Nephron (organoid): ENCODE measurements around the gene KLHL21.

Experiments
- H3K27ac Mint-ChIP-seq, 3 experiments: 2 replicates each; pipeline ENCODE4 v1.8.0; 2020; ENCODE audit warnings: mixed read lengths in 3 of 3, mild to moderate bottlenecking in 2 of 3, moderate library complexity in 1 of 3
- H3K27me3 Mint-ChIP-seq: 2 replicates; pipeline ENCODE4 v1.8.0; 2021; ENCODE audit warnings: low read depth, mild to moderate bottlenecking, moderate library complexity, mixed read lengths
- H3K36me3 Mint-ChIP-seq: 2 replicates; pipeline ENCODE4 v1.8.0; 2020; ENCODE audit warnings: low read depth, mixed read lengths
- H3K4me1 Mint-ChIP-seq: 2 replicates; pipeline ENCODE4 v1.8.0; 2020; ENCODE audit warnings: mixed read lengths
- H3K4me3 Mint-ChIP-seq, 3 experiments: 2 replicates each; pipeline ENCODE4 v1.8.0; 2020; ENCODE audit warnings: mild to moderate bottlenecking in 3 of 3, mixed read lengths in 3 of 3, moderate library complexity in 2 of 3
- H3K9me3 Mint-ChIP-seq: 2 replicates; pipeline ENCODE4 v1.8.0; 2020; ENCODE audit warnings: mixed read lengths
- TF ChIP-seq, protein P1 (sequence below), 3 experiments: fragments of 200-600 bp; sonication (generic); IDR thresholded peaks; one replicate each; pipeline ENCODE4 v1.5.0; 2021; ENCODE audit warnings: antibody characterized with exemption in 3 of 3; ENCODE audit not compliant: unreplicated experiment in 3 of 3

The KLHL21 gene

DNA sequence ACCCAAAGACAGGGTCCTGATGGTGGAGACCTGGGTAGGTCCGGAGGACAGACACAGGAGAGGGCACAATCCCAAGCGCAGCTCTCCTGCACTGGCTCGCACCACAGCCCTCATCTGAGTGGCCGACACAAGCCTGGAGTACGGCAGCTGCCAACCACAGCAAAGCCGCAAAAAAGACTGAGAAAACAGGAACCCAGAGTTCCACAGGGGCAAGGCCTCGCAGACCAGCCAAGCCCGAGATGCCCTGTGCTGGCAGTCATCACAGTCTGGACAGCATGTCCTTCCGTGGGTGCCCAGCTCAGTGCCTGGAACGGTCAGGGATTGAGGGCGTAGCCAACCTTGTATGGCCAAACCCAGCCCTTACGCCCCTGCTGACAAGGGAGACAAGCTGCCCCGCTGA, 11.4 kb downstream of the KLHL21 start:
- Mint-ChIP-seq H3K27me3 (no peaks in the 10 kb centered on the region), H3K27ac (no peak overlapping the region), H3K36me3 (peaks cover 19% of the 10 kb centered on the region), H3K4me3 (no peak overlapping the region), H3K4me1 (peaks cover 6% of the 10 kb centered on the region), H3K9me3 (no peaks in the 10 kb centered on the region)
- TF ChIP-seq, protein P1, sequence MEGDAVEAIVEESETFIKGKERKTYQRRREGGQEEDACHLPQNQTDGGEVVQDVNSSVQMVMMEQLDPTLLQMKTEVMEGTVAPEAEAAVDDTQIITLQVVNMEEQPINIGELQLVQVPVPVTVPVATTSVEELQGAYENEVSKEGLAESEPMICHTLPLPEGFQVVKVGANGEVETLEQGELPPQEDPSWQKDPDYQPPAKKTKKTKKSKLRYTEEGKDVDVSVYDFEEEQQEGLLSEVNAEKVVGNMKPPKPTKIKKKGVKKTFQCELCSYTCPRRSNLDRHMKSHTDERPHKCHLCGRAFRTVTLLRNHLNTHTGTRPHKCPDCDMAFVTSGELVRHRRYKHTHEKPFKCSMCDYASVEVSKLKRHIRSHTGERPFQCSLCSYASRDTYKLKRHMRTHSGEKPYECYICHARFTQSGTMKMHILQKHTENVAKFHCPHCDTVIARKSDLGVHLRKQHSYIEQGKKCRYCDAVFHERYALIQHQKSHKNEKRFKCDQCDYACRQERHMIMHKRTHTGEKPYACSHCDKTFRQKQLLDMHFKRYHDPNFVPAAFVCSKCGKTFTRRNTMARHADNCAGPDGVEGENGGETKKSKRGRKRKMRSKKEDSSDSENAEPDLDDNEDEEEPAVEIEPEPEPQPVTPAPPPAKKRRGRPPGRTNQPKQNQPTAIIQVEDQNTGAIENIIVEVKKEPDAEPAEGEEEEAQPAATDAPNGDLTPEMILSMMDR (IDR thresholded peaks at IDR 0.05; ENCODE audit: unreplicated experiment in 3 of 3) = no peak

GRCh38 chr1:6590046-6590445, 12.6 kb downstream of the KLHL21 start:
- Mint-ChIP-seq H3K4me1 (no peaks in the 10 kb centered on the region), H3K9me3 (no peaks in the 10 kb centered on the region), H3K36me3 (peaks cover 7% of the 10 kb centered on the region), H3K27ac (no peak overlapping the region), H3K4me3 (no peak overlapping the region), H3K27me3 (no peaks in the 10 kb centered on the region)
- TF ChIP-seq, protein P1 (IDR thresholded peaks at IDR 0.05; ENCODE audit: unreplicated experiment in 3 of 3) = no peak

GRCh38 chr1:6588893-6589520, 13.7 kb downstream of the KLHL21 start:
- Mint-ChIP-seq H3K4me3 (no peak overlapping the region), H3K4me1 (no peaks in the 10 kb centered on the region), H3K27ac (no peak overlapping the region), H3K36me3 (peaks cover 6% of the 10 kb centered on the region), H3K27me3 (no peaks in the 10 kb centered on the region), H3K9me3 (no peaks in the 10 kb centered on the region)
- TF ChIP-seq, protein P1 (IDR thresholded peaks at IDR 0.05; ENCODE audit: unreplicated experiment in 3 of 3) = no peak

- Mint-ChIP-seq H3K4me3 (no peak overlapping the region), H3K4me1 (no peaks in the 10 kb centered on the region), H3K36me3 (peaks cover 4% of the 10 kb centered on the region), H3K27me3 (no peaks in the 10 kb centered on the region), H3K27ac (no peak overlapping the region), H3K9me3 (no peaks in the 10 kb centered on the region)
- TF ChIP-seq, protein P1 (IDR thresholded peaks at IDR 0.05; ENCODE audit: unreplicated experiment in 3 of 3) = no peak
Observed at GRCh38 chr1:6588128-6588892, 14.4 kb downstream of the KLHL21 start.

- no peak overlapping the region for H3K27ac Mint-ChIP-seq
- no peaks in the 10 kb centered on the region for H3K27me3 Mint-ChIP-seq
- no peaks in the 10 kb centered on the region for H3K9me3 Mint-ChIP-seq
- peaks cover 4% of the 10 kb centered on the region for H3K36me3 Mint-ChIP-seq
- no peak overlapping the region for H3K4me3 Mint-ChIP-seq
- H3K4me1 Mint-ChIP-seq = peaks cover 2% of the 10 kb centered on the region
- TF ChIP-seq, protein P1 (IDR thresholded peaks at IDR 0.05; ENCODE audit: unreplicated experiment in 3 of 3) = no peak
Observed at GRCh38 chr1:6587261-6588005, 15.2 kb downstream of the KLHL21 start.
